HG03432 (cell line): ENCODE measurements around the gene FAR1.

Source experiments
- ATAC-seq: cut with Tn5 transposase; IDR thresholded peaks from one replicate; pipeline ENCODE4 v1.9.1; 2021; ENCODE audit warnings: mild to moderate bottlenecking, moderate library complexity; ENCODE audit not compliant: unreplicated experiment

The FAR1 gene

DNA sequence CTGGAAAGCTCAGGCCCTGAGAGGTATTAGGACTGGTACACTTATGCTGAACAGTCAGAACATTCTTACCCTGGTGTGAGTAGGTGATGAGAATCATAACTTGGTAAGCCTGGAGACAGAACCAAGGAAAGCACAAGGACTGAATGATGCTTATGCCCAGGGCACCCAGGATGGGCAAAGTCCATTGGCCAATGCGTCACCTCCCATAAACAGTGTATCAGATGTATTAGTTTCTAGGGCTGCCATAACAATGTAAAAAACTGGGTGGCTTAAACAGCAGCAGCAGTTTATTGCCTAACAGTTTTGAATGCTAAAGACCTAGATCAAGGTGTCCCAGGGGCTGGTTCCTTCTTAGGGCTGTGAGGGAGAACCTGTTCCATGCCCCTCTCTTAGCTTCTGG is 107.0 kb downstream of the FAR1 start:
- no peak for ATAC-seq

DNA sequence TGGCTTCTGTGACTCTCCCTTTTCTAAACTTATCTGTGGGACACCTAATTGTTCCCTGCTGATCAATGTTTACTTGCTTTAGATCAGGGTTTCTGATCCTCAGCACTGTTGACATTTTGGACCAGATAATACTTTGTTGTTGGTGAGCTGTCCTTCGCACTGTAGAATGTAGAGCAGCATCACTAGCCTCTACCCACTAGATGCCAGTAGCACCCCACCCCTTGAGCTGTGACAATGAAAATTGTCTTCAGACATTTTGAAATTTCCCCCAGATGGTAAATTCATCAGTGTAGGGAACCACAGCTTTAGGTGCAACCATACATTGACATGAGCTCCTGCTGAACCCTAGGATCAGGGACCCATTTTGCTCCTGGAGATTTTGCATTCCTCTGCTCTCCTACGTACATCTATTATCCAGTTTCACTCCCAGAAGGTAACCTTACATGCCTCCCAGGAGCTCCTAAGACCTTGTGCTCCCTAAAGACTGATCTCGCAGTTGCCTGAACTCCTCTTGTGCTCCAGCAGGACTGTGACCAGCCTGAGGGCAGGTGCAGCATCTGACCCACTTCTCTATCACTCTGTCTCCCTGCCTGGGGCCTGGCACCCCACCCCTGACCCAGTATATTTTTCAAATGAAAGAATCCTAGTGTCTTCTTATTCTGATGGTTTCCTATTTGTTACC is 107.8 kb downstream of the FAR1 start:
- no peak for ATAC-seq

DNA sequence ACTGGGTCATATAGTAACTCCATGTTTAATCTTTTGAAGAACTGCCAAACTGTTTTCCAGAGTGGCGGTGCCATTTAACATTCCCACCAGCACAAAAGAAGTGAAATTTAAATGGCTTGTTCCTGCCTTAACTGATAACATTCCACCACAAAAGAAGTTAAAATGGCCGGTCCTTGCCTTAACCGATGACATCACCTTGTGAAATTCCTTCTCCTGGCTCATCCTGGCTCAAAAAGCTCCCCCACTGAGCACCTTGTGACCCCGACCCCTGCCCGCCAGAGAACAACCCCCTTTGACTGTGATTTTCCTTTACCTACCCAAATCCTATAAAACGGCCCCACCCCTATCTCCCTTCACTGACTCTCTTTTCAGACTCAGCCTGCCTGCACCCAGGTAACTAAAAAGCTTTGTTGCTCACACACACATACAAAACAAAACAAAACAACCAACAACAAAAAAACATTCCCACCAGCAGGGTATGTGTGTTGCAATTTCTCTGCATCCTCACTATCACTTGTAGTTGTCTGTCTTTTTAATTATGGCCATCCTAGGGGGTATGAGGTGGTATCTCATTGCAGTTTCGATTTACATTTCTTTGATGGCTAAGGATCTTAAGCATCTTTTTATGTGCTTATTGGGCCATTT is 109.0 kb downstream of the FAR1 start:
- no peak for ATAC-seq

DNA sequence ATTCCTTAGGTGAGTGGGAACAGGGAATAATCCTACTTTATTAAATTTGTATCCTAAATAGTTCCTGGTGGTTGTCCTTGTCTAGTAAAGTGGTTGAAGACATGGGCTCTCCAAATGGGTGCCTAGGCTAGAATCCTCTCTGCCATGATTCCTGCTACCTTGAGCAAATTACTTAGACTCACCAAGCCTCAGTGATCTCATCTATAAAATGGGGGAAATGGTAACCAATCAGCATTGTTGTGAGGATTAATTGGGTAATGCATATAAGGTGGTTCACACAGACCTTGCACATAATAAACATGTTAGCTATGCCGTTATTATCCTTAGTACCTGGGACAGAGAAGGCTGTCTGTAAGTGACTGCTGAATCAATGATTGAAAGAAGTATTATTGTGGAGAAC is 109.9 kb downstream of the FAR1 start:
- ATAC-seq, result no peak

DNA sequence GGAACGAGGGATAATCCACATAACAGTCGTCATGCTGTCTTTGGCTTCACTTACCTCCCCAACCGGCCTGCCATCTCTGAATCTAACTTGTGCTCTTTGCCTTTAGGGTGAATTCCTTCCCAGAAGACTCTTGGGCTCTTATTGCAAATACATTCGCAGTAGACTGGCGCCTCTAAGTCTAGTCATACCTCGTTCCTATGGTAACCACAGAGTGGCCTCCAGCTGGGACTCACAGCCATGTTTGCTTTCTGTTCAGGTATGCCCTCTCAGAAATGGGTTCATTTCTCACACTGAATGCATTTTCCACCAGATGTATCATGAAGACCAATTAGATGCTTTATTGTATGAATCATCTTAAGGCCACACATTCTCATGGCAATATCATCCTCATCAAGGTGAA is 112.7 kb downstream of the FAR1 start:
- ATAC-seq, result no peak
